COR-L47 (cell line): ENCODE data around the gene NUDT6.
"Not testable (repeated sequence)": the region's sequence is repeated elsewhere in the genome, so short reads cannot be mapped to it uniquely, and the experiment has no call there.

Experiments
- DNase-seq: peaks from one replicate; lab custom pipeline; 2025; lab: John Stamatoyannopoulos, UW

NUDT6 gene

DNA sequence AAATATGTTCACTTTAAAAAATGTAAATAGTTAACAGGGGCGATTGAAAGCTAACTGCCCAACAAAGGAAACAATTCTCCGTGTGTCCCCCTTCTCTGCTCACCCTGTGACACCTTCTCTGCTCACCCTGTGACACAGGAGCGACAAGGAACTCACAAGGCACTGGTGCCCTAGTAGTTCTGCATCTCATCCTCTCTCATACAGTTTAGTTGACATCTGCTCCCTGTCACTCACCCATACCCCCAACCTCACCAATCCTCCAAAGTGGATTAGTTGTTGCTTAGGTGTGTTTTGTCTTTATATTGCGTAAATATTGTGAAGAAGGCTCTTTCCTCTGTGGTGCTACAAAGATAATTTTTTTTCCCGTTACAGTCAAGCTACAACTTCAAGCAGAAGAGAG, 46.4 kb downstream of the NUDT6 start:
- no peak for DNase-seq

- DNase-seq, result no peak
Measured at GRCh38 chr4:122873821-122874593, 48.4 kb downstream of the NUDT6 start.

GRCh38 chr4:122873146-122873545, 49.3 kb downstream of the NUDT6 start:
- no peak for DNase-seq

DNA sequence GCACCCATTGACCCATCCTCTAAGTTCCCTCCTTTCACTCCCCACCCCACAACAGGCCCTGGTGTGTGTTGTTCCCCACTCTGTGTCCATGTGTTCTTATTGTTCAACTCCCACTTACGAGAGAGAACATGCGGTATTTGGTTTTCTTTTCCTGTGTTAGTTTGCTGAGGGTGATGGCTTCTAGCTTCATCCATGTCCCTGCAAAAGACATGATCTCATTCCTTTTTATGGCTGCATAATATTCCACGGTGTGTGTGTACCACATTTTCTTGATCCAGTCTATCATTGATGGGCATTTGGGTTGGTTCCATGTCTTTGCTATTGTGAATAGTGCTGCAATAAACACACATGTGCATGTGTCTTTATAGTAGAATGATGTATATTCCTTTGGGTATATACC, 54.2 kb downstream of the NUDT6 start:
- not testable (repeated sequence) for DNase-seq

GRCh38 chr4:122865425-122865824, 57.0 kb downstream of the NUDT6 start:
- DNase-seq, result no peak

GRCh38 chr4:122863639-122864038, 58.8 kb downstream of the NUDT6 start:
- DNase-seq, result no peak

DNA sequence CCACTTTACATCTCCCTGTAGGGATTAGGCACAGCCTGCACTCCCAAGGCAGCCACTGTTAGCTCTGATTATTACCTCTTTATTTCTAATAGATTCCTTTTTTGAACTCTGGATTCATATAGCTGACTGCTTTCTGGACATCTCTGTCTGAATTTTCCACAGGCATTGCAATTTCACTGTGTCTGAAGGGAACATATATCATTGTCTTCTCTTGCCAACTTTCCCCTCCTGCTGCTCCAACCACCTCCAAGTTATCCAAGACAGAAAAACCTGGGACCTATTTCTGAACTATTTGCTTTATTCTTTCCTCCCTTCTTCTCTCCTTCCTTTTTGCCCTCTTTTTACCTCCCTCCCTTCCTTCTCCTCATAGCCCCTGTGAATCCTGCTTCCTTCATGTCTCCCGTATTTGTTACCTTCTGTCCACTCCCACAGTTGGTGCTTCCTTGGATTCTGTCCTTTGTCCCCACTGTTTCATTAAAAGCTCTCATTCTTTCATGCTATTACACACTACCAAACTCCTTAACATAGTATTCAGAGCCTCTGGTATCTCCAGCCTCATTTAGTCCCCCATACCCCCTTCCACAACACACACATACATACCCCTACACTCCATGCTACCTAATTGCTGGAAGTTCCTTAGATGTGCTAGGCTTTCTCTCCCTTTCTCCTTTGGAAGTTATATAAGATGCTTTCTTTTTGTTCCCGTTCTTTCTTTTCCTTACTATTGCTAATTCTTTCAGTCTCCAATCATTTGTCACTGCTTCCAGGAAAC, 61.0 kb downstream of the NUDT6 start:
- DNase-seq, result no peak

- DNase-seq, result no peak
Measured at GRCh38 chr4:122858705-122859104, 63.7 kb downstream of the NUDT6 start.

- no peak for DNase-seq
Measured at GRCh38 chr4:122857160-122857559, 65.2 kb downstream of the NUDT6 start.

DNA sequence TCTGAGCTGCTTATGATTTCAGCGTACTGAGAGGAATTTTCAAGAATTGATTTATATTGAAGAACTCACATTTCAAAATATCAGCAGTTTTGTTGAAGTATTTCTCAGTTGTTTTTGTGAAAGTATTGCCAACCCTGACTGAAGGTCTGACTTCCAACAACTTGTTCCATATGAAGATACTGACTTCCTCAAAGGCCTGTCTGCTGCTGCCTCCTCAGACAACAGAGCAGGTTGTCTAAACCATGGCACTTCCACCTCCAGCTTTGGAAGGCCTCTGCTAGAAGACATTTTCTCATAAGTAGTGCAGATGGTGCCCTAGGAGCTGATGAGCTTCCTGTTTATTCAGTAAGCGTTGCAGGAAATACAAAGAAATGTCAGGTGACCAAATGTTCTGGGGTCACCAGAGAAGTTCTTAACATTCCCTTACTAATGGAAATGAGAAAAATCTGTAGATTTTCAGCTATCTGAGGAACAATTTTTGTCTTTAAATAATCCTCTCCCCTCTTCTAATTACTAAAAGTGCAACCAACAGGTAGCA, 67.0 kb downstream of the NUDT6 start:
- DNase-seq, result no peak

GRCh38 chr4:122854447-122855352, 67.7 kb downstream of the NUDT6 start:
- no peak for DNase-seq

DNA sequence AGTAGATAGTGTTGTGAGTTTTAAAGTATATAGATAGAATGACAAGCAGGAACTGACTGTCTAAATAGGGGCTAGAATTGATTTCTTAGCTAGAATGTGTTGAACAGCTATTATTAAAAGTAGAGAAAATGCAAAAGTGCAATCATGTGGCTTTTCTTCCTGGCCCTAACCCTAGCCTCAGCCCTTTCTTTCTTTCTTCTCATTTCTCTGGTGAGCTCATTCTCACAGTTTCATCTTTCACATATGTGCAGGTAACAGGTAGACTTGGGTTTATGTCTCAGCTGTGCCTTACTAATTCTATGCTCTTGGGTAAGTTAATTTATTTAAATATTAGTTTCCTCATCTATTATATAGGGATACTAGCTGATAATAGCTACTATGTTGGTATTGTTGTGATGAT, 70.8 kb downstream of the NUDT6 start:
- no peak for DNase-seq

GRCh38 chr4:122849789-122850188, 72.6 kb downstream of the NUDT6 start:
- not testable (repeated sequence) for DNase-seq

- no peak for DNase-seq
Measured at GRCh38 chr4:122847931-122848330, 74.5 kb downstream of the NUDT6 start.

- DNase-seq, result no peak
Measured at GRCh38 chr4:122845760-122846159, 76.6 kb downstream of the NUDT6 start.

DNA sequence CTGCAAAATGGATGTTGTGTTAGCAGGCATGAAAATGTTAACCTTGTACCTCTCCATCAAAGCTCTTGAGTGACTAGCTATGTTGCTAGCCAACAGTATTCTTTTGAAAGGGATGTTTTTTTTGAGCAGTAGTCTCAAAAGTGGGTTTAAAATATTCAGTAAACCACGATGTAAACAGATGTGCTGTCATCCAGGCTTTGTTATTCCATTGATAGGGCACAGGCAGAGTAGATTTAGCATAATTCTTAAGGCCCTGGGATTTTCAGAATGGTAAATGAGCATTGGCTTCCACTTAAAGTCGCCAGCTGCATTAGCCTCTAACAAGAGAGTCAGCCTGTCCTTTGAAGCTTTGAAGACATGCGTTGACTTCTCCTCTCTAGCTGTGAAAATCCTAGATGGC, 77.3 kb downstream of the NUDT6 start:
- DNase-seq, result no peak

DNA sequence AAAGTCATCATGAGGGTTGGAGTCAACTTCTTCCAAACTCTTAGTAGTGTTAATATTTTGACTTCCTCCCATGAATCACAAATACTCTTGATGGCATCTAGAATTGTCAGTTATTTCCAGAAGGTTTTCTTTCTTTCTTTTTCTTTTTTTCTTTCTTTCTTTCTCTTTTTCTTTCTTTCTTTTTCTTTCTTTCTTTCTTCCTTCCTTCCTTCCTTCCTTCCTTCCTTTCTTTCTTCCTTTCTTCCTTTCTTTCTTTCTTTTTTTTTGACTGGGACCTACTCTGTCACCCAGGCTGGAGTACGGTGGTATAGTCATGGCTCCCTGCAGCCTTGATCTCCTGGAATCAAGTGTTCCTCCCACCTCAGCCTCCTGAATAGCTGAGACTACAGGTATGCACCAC, 78.0 kb downstream of the NUDT6 start:
- not testable (repeated sequence) for DNase-seq

DNA sequence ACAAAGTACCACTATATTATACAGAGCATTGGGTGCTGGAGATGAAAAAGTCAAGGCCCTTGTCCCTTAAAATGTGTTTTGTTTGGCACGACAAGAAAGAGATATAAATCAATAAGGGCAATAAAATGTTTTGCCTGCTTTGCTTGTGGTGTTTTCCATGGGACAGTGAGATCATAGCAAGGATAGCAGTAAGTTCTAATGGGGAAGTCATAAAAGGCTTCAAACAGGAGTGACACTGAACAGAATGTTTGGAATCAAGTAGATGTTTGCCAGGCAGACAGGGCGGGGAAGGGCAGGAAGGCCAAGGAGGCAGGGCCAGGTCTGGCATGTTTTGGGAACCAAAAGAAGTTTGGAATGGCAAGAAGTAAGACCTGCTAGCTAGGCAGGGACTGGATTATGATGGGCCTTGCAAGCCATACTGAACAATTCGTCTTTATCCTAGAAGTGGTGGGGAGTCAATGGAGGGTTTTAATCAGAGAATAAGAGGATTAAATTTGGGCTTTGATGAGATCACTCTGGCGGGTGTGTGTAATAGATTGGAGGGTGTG, 79.3 kb downstream of the NUDT6 start:
- DNase-seq, result no peak
